Suprapubic skin (tissue), 3 donors: ENCODE measurements around the gene PITPNM3.

Experiments used
- CTCF ChIP-seq, 2 donors: fragments of 200-600 bp in 1 of 2; fragments of 450-650 bp in 1 of 2; sonication (generic) in 1 of 2; IDR thresholded peaks; one replicate each; pipeline ENCODE4 v1.5.1; 2016 to 2019; ENCODE audit warnings: antibody characterized with exemption in 2 of 2, mild to moderate bottlenecking in 1 of 2, moderate library complexity in 1 of 2
- EP300 ChIP-seq: sonication (generic); formaldehyde crosslinking; IDR thresholded peaks from one replicate; pipeline ENCODE4 v1.6.1; 2017; ENCODE audit warnings: antibody characterized with exemption
- POLR2A ChIP-seq, 2 donors: fragments of 450-650 bp; IDR thresholded peaks; one replicate each; pipeline ENCODE4 v1.6.1; 2017; ENCODE audit warnings: antibody characterized with exemption in 2 of 2, mild to moderate bottlenecking in 2 of 2, moderate library complexity in 2 of 2

DNA sequence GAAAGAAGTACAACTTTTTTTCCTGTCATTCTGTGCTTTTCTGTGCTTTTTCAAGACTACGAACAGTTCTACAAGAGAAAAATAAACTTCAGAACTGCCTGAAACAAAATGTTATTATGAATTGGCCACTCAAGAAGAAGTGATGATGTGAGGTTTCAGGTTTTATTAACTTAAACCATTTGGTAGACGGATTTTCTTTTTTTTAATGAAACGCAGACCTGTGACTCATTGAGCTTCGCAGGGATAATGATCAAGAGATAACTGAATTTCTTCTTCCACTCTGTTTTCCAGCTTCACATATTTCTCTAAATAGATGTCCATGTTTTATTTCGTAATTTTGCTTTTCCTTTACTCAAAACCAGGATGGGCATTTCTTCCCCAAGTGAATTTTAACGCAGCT, 154.1 kb downstream of the PITPNM3 start:
- TF ChIP-seq CTCF (IDR thresholded peaks at IDR 0.05): no peak
- TF ChIP-seq EP300: no peak
- TF ChIP-seq POLR2A (IDR thresholded peaks at IDR 0.05): no peak
